DOHH2 (cell line): ENCODE data around the gene PICALM.

ENCODE experiments used
- H3F3A ChIP-seq: fragments of 200-600 bp; sonication (generic), shearing (Covaris generic); 2 replicates; pipeline ENCODE4 v1.6.0; 2016; ENCODE audit warnings: antibody characterized with exemption, mild to moderate bottlenecking; ENCODE audit not compliant: control insufficient read depth, insufficient read depth
- H3K27ac ChIP-seq: fragments of 200-600 bp; sonication (generic); 2 replicates; pipeline ENCODE4 v1.5.1; 2014; ENCODE audit warnings: low read depth, mild to moderate bottlenecking, low read length, moderate library complexity
- H3K27me3 ChIP-seq: fragments of 200-600 bp; sonication (generic); 2 replicates; pipeline ENCODE4 v1.6.1; 2014; ENCODE audit warnings: mild to moderate bottlenecking, low read length, mixed read lengths; ENCODE audit not compliant: control insufficient read depth
- H3K36me3 ChIP-seq: fragments of 200-600 bp; sonication (generic); 2 replicates; pipeline ENCODE4 v1.6.1; 2014; ENCODE audit warnings: mild to moderate bottlenecking, low read length, moderate library complexity, mixed read lengths; ENCODE audit not compliant: control insufficient read depth
- H3K4me1 ChIP-seq: fragments of 200-600 bp; sonication (generic); 2 replicates; pipeline ENCODE4 v1.6.1; 2014; ENCODE audit warnings: mild to moderate bottlenecking, low read length, mixed read lengths; ENCODE audit not compliant: control insufficient read depth
- H3K4me2 ChIP-seq: fragments of 200-600 bp; sonication (generic); 2 replicates; pipeline ENCODE4 v1.6.0; 2014; ENCODE audit warnings: mild to moderate bottlenecking, low read length, moderate library complexity
- H3K4me3 ChIP-seq: fragments of 200-600 bp; sonication (generic); 2 replicates; pipeline ENCODE4 v1.5.1; 2014; ENCODE audit warnings: mild to moderate bottlenecking, low read length, mixed read lengths
- H3K79me2 ChIP-seq: fragments of 200-600 bp; sonication (generic); 2 replicates; pipeline ENCODE4 v1.6.1; 2014; ENCODE audit warnings: mild to moderate bottlenecking, low read length, mixed read lengths; ENCODE audit not compliant: control insufficient read depth
- H3K9me2 ChIP-seq: fragments of 200-600 bp; sonication (generic); replicated peaks from 2 replicates; pipeline ENCODE4 v1.6.1; 2014; ENCODE audit warnings: mild to moderate bottlenecking, low read length, mixed read lengths; ENCODE audit not compliant: control insufficient read depth
- H3K9me3 ChIP-seq: fragments of 200-600 bp; sonication (generic); 2 replicates; pipeline ENCODE4 v1.6.1; 2014; ENCODE audit warnings: antibody characterized with exemption, low read length, mixed read lengths; ENCODE audit not compliant: control insufficient read depth, insufficient read depth
- H4K20me1 ChIP-seq: fragments of 200-600 bp; sonication (generic); 2 replicates; pipeline ENCODE4 v1.6.0; 2014; ENCODE audit warnings: low read depth, mild to moderate bottlenecking, antibody characterized with exemption, low read length, moderate library complexity; ENCODE audit not compliant: control insufficient read depth, insufficient read depth
- CTCF ChIP-seq: fragments of 200-600 bp; sonication (generic); IDR thresholded peaks from one replicate; pipeline ENCODE4 v1.5.1; 2014; ENCODE audit warnings: antibody characterized with exemption, mild to moderate bottlenecking, low read depth, low read length; ENCODE audit not compliant: poor library complexity, severe bottlenecking
- EZH2phosphoT487 ChIP-seq: fragments of 200-600 bp; sonication (generic); IDR thresholded peaks from 2 replicates; pipeline ENCODE4 v1.6.1; 2017; ENCODE audit warnings: borderline replicate concordance, mild to moderate bottlenecking, antibody characterized with exemption, low read length, moderate library complexity, mixed read lengths

Gene PICALM

GRCh38 chr11:86079421-86079820, 10.5 kb upstream of the PICALM start:
- Histone ChIP-seq H4K20me1 (no peaks in the 10 kb centered on the region), H3K9me3 (no peaks in the 10 kb centered on the region), H3K36me3 (no peaks in the 10 kb centered on the region), H3K4me2 (no peak overlapping the region), H3K79me2 (no peaks in the 10 kb centered on the region), H3K9me2 (no peaks in the 10 kb centered on the region), H3F3A (no peaks in the 10 kb centered on the region), H3K27ac (no peak overlapping the region), H3K4me3 (no peak overlapping the region), H3K4me1 (no peaks in the 10 kb centered on the region), H3K27me3 (no peaks in the 10 kb centered on the region)
- TF ChIP-seq CTCF (no peak), EZH2phosphoT487 (no peak)

GRCh38 chr11:86073948-86074347, 5.1 kb upstream of the PICALM start:
- Histone ChIP-seq H3K4me1 (peaks cover 13% of the 10 kb centered on the region), H3K4me2 (no peak overlapping the region), H3K79me2 (no peaks in the 10 kb centered on the region; the same call in 1 of the 2 replicates), H3K4me3 (no peak overlapping the region), H3K9me2 (peaks cover 4% of the 10 kb centered on the region; the same call in 1 of the 2 replicates), H3K36me3 (no peaks in the 10 kb centered on the region), H3K9me3 (no peaks in the 10 kb centered on the region), H3F3A (no peaks in the 10 kb centered on the region), H3K27me3 (no peaks in the 10 kb centered on the region), H4K20me1 (no peaks in the 10 kb centered on the region), H3K27ac (no peak overlapping the region)
- no peak for TF ChIP-seq CTCF
- no peak for TF ChIP-seq EZH2phosphoT487

GRCh38 chr11:86072211-86072610, 3.3 kb upstream of the PICALM start:
- peaks cover 17% of the 10 kb centered on the region for H3K79me2 ChIP-seq
- no peak overlapping the region for H3K4me2 ChIP-seq
- TF ChIP-seq CTCF: no peak
- TF ChIP-seq EZH2phosphoT487: no peak
- H3K4me3 ChIP-seq: no peak overlapping the region
- H3F3A ChIP-seq: no peaks in the 10 kb centered on the region
- H3K36me3 ChIP-seq: peaks cover 3% of the 10 kb centered on the region; the same call in 1 of the 2 replicates
- H4K20me1 ChIP-seq: peaks cover 8% of the 10 kb centered on the region
- H3K4me1 ChIP-seq: peaks cover 13% of the 10 kb centered on the region
- no peaks in the 10 kb centered on the region for H3K9me3 ChIP-seq
- H3K27ac ChIP-seq: no peak overlapping the region
- H3K9me2 ChIP-seq: peaks cover 4% of the 10 kb centered on the region; the same call in 1 of the 2 replicates
- H3K27me3 ChIP-seq: no peaks in the 10 kb centered on the region
